ENCODE results near the gene HK2.

GRCh38 chr2:74857215-74857614 lies 23.3 kb downstream of the HK2 start:
- TF ChIP-seq, protein P1, sequence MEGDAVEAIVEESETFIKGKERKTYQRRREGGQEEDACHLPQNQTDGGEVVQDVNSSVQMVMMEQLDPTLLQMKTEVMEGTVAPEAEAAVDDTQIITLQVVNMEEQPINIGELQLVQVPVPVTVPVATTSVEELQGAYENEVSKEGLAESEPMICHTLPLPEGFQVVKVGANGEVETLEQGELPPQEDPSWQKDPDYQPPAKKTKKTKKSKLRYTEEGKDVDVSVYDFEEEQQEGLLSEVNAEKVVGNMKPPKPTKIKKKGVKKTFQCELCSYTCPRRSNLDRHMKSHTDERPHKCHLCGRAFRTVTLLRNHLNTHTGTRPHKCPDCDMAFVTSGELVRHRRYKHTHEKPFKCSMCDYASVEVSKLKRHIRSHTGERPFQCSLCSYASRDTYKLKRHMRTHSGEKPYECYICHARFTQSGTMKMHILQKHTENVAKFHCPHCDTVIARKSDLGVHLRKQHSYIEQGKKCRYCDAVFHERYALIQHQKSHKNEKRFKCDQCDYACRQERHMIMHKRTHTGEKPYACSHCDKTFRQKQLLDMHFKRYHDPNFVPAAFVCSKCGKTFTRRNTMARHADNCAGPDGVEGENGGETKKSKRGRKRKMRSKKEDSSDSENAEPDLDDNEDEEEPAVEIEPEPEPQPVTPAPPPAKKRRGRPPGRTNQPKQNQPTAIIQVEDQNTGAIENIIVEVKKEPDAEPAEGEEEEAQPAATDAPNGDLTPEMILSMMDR (IDR thresholded peaks at IDR 0.05) = no peak
- TF ChIP-seq POLR2A (IDR thresholded peaks at IDR 0.05) (no peak), POLR2AphosphoS5 (IDR thresholded peaks at IDR 0.05) (no peak)

All from prostate gland (tissue), 2 donors.